Tibial nerve (tissue), 3 donors: ENCODE data around the gene NUP210.

Source experiments
- POLR2A ChIP-seq, 2 donors: fragments of 450-650 bp; IDR thresholded peaks; one replicate each; pipeline ENCODE4 v1.6.1; 2017; ENCODE audit warnings: antibody characterized with exemption in 2 of 2, mild to moderate bottlenecking in 2 of 2, moderate library complexity in 2 of 2
- TF ChIP-seq, protein P1 (sequence below), 5 experiments: fragments of 200-600 bp in 3 of 5; fragments of 450-650 bp in 2 of 5; sonication (generic) in 3 of 5; IDR thresholded peaks; one replicate each; pipeline ENCODE4 v1.5.1; 2016 to 2019; ENCODE audit warnings: antibody characterized with exemption in 5 of 5, mild to moderate bottlenecking in 3 of 5, moderate library complexity in 2 of 5

DNA sequence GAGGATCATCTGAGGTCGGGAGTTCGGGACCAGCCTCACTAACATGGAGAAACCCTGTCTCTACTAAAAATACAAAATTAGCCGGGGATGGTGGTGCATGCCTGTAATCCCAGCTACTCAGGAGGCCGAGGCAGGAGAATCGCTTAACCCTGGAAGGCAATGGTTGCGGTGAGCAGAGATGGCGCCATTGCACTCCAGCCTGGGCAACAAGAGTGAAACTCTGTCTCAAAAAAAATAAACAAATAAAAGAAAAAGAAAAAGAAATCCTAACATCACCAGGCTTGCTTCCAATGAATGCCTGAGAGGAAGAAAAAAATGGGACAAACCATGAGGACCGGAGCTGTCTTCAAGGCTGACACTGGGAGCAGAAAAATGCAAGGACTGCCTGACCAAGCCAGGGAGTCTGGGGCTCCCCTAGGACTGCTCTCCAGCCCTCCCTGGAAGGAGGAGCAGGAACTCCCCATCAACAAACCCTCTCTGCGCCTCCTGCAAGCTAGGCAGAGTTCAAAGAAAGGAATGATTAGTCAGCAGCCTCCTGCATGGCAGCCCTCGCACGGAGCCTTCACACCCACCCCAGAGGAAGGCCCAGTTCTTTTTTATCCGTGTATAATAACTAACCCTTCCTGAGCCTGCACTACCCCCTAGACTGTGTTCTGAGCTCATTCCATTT, 55.4 kb downstream of the NUP210 start:
- no peak for TF ChIP-seq POLR2A (IDR thresholded peaks at IDR 0.05)
- TF ChIP-seq, protein P1, sequence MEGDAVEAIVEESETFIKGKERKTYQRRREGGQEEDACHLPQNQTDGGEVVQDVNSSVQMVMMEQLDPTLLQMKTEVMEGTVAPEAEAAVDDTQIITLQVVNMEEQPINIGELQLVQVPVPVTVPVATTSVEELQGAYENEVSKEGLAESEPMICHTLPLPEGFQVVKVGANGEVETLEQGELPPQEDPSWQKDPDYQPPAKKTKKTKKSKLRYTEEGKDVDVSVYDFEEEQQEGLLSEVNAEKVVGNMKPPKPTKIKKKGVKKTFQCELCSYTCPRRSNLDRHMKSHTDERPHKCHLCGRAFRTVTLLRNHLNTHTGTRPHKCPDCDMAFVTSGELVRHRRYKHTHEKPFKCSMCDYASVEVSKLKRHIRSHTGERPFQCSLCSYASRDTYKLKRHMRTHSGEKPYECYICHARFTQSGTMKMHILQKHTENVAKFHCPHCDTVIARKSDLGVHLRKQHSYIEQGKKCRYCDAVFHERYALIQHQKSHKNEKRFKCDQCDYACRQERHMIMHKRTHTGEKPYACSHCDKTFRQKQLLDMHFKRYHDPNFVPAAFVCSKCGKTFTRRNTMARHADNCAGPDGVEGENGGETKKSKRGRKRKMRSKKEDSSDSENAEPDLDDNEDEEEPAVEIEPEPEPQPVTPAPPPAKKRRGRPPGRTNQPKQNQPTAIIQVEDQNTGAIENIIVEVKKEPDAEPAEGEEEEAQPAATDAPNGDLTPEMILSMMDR (IDR thresholded peaks at IDR 0.05): no peak
